ENCODE results near the gene IFNAR2.

GRCh38 chr21:33241846-33242245 is 12.1 kb downstream of the IFNAR2 start:
- TF ChIP-seq POLR2AphosphoS5 (IDR thresholded peaks at IDR 0.05; ENCODE audit: insufficient read depth, low read depth, low read length) (no peak), EZH2 (IDR thresholded peaks at IDR 0.05; ENCODE audit: borderline replicate concordance, low read depth, low read length, severe bottlenecking) (no peak), POLR2A (IDR thresholded peaks at IDR 0.05; ENCODE audit: low read depth, low read length) (no peak)
